GM12872 (cell line): Measurements from ENCODE around the gene AOPEP.

Experiments used
- CTCF ChIP-seq: IDR thresholded peaks from 3 replicates; pipeline ENCODE4 v1.5.1; 2011; ENCODE audit warnings: low read depth, mild to moderate bottlenecking, low read length, moderate library complexity; ENCODE audit not compliant: insufficient read depth

AOPEP gene

GRCh38 chr9:95026148-95026524, 299.6 kb downstream of the AOPEP start:
- no peak for TF ChIP-seq CTCF

- no peak for TF ChIP-seq CTCF
Observed at GRCh38 chr9:95027914-95028852, 301.7 kb downstream of the AOPEP start.

GRCh38 chr9:95028853-95029219, 302.3 kb downstream of the AOPEP start:
- TF ChIP-seq CTCF: no peak

GRCh38 chr9:95029288-95029687, 302.8 kb downstream of the AOPEP start:
- no peak for TF ChIP-seq CTCF

GRCh38 chr9:95029720-95030119, 303.2 kb downstream of the AOPEP start:
- no peak for TF ChIP-seq CTCF

DNA sequence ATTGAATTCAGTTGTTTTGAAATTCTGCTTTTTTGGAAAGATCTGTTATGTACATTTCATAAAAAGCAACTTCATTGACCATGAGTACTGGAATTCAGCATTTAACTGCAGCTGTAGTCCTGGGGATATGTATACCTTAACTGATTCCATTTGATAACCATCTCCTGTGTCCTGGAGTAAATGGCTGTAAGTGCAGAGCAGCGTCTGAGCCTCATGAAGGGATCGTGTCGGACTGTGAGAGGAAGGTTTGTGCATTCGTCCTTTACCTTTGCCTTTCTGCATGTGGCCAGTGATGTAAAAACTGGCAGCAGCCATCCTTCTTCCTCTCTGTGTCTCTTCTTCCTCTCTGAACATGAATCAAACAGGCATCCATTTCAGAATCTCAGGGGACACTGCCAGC, 303.8 kb downstream of the AOPEP start:
- TF ChIP-seq CTCF: no peak

- no peak for TF ChIP-seq CTCF
Observed at GRCh38 chr9:95030920-95031642, 304.6 kb downstream of the AOPEP start.
